BE2C (cell line): ENCODE measurements around the gene RPS6KA2.

Experiments used
- DNase-seq: peaks from one replicate; pipeline ENCODE4 v3.0.0-alpha.2; 2020
- H3K27me3 ChIP-seq: fragments of 250-450 bp; sonication (Bioruptor Pico); 2 replicates; pipeline ENCODE4 v1.5.1; 2020; ENCODE audit warnings: mild to moderate bottlenecking
- H3K36me3 ChIP-seq: fragments of 250-450 bp; sonication (Bioruptor Pico); 2 replicates; pipeline ENCODE4 v1.5.1; 2020; ENCODE audit warnings: mild to moderate bottlenecking
- H3K4me1 ChIP-seq: fragments of 250-450 bp; sonication (Bioruptor Pico); 2 replicates; pipeline ENCODE4 v1.5.1; 2020
- H3K4me3 ChIP-seq: 2 replicates; pipeline ENCODE4 v1.5.1; 2011; ENCODE audit warnings: low read depth, low read length
- H3K9me3 ChIP-seq: fragments of 250-450 bp; sonication (Bioruptor Pico); 2 replicates; pipeline ENCODE4 v1.5.1; 2020
- CTCF ChIP-seq: IDR thresholded peaks from 2 replicates; pipeline ENCODE4 v1.5.1; 2012; ENCODE audit warnings: mild to moderate bottlenecking, low read depth, low read length

RPS6KA2 gene

GRCh38 chr6:166360243-166361076, 266.6 kb downstream of the RPS6KA2 start:
- no peaks in the 10 kb centered on the region for H3K27me3 ChIP-seq
- peaks cover 4% of the 10 kb centered on the region; the same call in 1 of the 2 replicates for H3K4me1 ChIP-seq
- peak; percentile 79 for DNase-seq
- no peaks in the 10 kb centered on the region for H3K9me3 ChIP-seq
- 0 out of 2 replicates have a peak, but pooled peaks cover 4% of the 10 kb centered on the region for H3K36me3 ChIP-seq
- no peak for TF ChIP-seq CTCF
- H3K4me3 ChIP-seq: peak overlapping the region; percentile 19; the same call in 1 of the 2 replicates
